HCT116 (cell line): Measurements from ENCODE around the gene LDHAL6B. TPM values are rescaled to one million over a fixed set of nuclear protein-coding genes. Genes with fewer than 3 reads are reported as not detected.

Experiments
- ATAC-seq: fragments of 200-7000 bp; cut with Tn5 transposase; 2 replicates; pipeline ENCODE4 v1.9.1; 2020; ENCODE audit warnings: mild to moderate bottlenecking, moderate library complexity
- BruUV-seq: library from RNA; stranded (reverse); fragments of 400-500 nt; replicated peaks from 2 replicates; lab custom pipeline; 2021; lab: Mats Ljungman, UMichigan
- CTCF ChIA-PET: fragments of 300-600 bp; sonication (Branson Sonifier 250); formaldehyde crosslinking; loops from one replicate; lab custom pipeline; 2021; ENCODE audit warnings: antibody characterized with exemption; lab: Charles Lee
- POLR2A ChIA-PET: fragments of 300-600, 350-600 bp; sonication (Branson Sonifier 250); formaldehyde crosslinking; loops from one replicate; lab custom pipeline; 2021; ENCODE audit warnings: antibody characterized with exemption; lab: Charles Lee
- RAD21 ChIA-PET, 2 experiments: fragments of 300-600 bp; sonication (Branson Sonifier 250); formaldehyde crosslinking; loops; one replicate each; lab custom pipeline; 2023; ENCODE audit warnings: low total read pairs in 2 of 2; ENCODE audit not compliant: uncharacterized antibody in 2 of 2, unreplicated experiment in 2 of 2, low non-redundant PET in 1 of 2; lab: Charles Lee
- DNase-seq: peaks from one replicate; pipeline ENCODE4 v3.0.0-alpha.2; 2010; ENCODE audit warnings: low read depth, low spot score
- H2AFZ ChIP-seq: fragments of 200-600 bp; shearing (Covaris generic), sonication (generic); 2 replicates; pipeline ENCODE4 v1.6.1; 2017; ENCODE audit warnings: low read depth, mixed run types, mixed read lengths, antibody characterized with exemption, low read length; ENCODE audit not compliant: poor library complexity, severe bottlenecking
- H3K27ac ChIP-seq: 2 replicates; pipeline ENCODE4 v1.5.1; 2012; ENCODE audit warnings: low read depth, low read length
- H3K27me3 ChIP-seq: fragments of 200-600 bp; sonication (generic); 2 replicates; pipeline ENCODE4 v1.6.1; 2016; ENCODE audit warnings: mixed run types, low read length, mixed read lengths; ENCODE audit not compliant: insufficient read depth
- H3K36me3 ChIP-seq, 2 experiments: fragments of 200-500 bp in 1 of 2; fragments of 200-600 bp in 1 of 2; sonication (Bioruptor generic) in 1 of 2; sonication (generic) in 1 of 2; 2 replicates each; pipeline versions ENCODE4 v1.5.1 to v1.6.1; 2014 to 2016; ENCODE audit warnings: low read length in 2 of 2, inconsistent platforms in 1 of 2, mixed read lengths in 1 of 2, mixed run types in 1 of 2; ENCODE audit not compliant: insufficient read depth in 2 of 2, control insufficient read depth in 1 of 2
- H3K4me1 ChIP-seq, 2 experiments: fragments of 200-600 bp in 1 of 2; sonication (generic) in 1 of 2; 2 replicates each; pipeline versions ENCODE4 v1.5.1 to v1.6.1; 2012 to 2017; ENCODE audit warnings: low read length in 2 of 2, inconsistent platforms in 1 of 2, mild to moderate bottlenecking in 1 of 2, mixed read lengths in 1 of 2, mixed run types in 1 of 2, moderate library complexity in 1 of 2; ENCODE audit not compliant: insufficient read depth in 2 of 2, control insufficient read depth in 1 of 2
- H3K4me2 ChIP-seq: fragments of 200-600 bp; sonication (generic); 2 replicates; pipeline ENCODE4 v1.6.1; 2017; ENCODE audit warnings: mixed run types, low read length, mixed read lengths
- H3K4me3 ChIP-seq, 2 experiments: fragments of 200-600 bp in 1 of 2; sonication (generic) in 1 of 2; replicated peaks in 1 of 2; 2 replicates each; pipeline ENCODE4 v1.5.1; 2011 to 2016; ENCODE audit warnings: low read length in 2 of 2, control low read depth in 1 of 2, low read depth in 1 of 2, mild to moderate bottlenecking in 1 of 2, mixed read lengths in 1 of 2, mixed run types in 1 of 2
- H3K79me2 ChIP-seq: fragments of 200-600 bp; sonication (generic); 2 replicates; pipeline ENCODE4 v1.6.1; 2017; ENCODE audit warnings: mild to moderate bottlenecking, mixed run types, low read length, moderate library complexity, mixed read lengths; ENCODE audit not compliant: insufficient read depth
- H3K9ac ChIP-seq: fragments of 200-600 bp; sonication (generic); 2 replicates; pipeline ENCODE4 v1.6.1; 2016; ENCODE audit warnings: low read length, mixed read lengths
- H3K9me2 ChIP-seq: fragments of 200-600 bp; sonication (generic), shearing (Covaris generic); 2 replicates; pipeline ENCODE4 v1.6.1; 2017; ENCODE audit warnings: mixed run types, mild to moderate bottlenecking, moderate library complexity; ENCODE audit not compliant: insufficient read depth
- H3K9me3 ChIP-seq, 2 experiments: fragments of 200-500 bp in 1 of 2; fragments of 200-600 bp in 1 of 2; sonication (Bioruptor generic) in 1 of 2; sonication (generic) in 1 of 2; 2 replicates each; pipeline ENCODE4 v1.6.1; 2014 to 2017; ENCODE audit warnings: low read length in 2 of 2, mixed read lengths in 2 of 2, inconsistent platforms in 1 of 2, low read depth in 1 of 2, mild to moderate bottlenecking in 1 of 2, mixed run types in 1 of 2, moderate library complexity in 1 of 2; ENCODE audit not compliant: control insufficient read depth in 1 of 2, insufficient read depth in 1 of 2
- H4K20me1 ChIP-seq: fragments of 200-600 bp; sonication (generic), shearing (Covaris generic); 2 replicates; pipeline ENCODE4 v1.6.1; 2017; ENCODE audit warnings: mixed run types, mild to moderate bottlenecking, moderate library complexity; ENCODE audit not compliant: insufficient read depth
- ATF3 ChIP-seq: IDR thresholded peaks from 2 replicates; pipeline ENCODE4 v1.6.1; 2012
- CTCF ChIP-seq, 3 experiments: fragments of 200-600 bp in 1 of 3; sonication (generic) in 1 of 3; IDR thresholded peaks in 2 of 3; conservative IDR thresholded peaks in 1 of 3; 2 replicates each; pipeline ENCODE4 v1.5.1; 2012 to 2017; ENCODE audit warnings: low read depth in 2 of 3, low read length in 2 of 3, antibody characterized with exemption in 1 of 3, borderline replicate concordance in 1 of 3, control low read depth in 1 of 3, mild to moderate bottlenecking in 1 of 3, mixed read lengths in 1 of 3, mixed run types in 1 of 3, moderate library complexity in 1 of 3; ENCODE audit not compliant: insufficient read depth in 1 of 3
- EGR1 ChIP-seq: IDR thresholded peaks from 2 replicates; pipeline ENCODE4 v1.6.1; 2012; ENCODE audit warnings: low read depth
- ELF1 ChIP-seq: IDR thresholded peaks from 2 replicates; pipeline ENCODE4 v1.6.1; 2012; ENCODE audit warnings: low read depth, borderline replicate concordance
- FOSL1 ChIP-seq: IDR thresholded peaks from 2 replicates; pipeline ENCODE4 v1.6.1; 2012; ENCODE audit warnings: low read depth
- JUND ChIP-seq: IDR thresholded peaks from 2 replicates; pipeline ENCODE4 v1.6.1; 2012
- MAX ChIP-seq: IDR thresholded peaks from 2 replicates; pipeline ENCODE4 v1.6.1; 2012
- POLR2A ChIP-seq: IDR thresholded peaks from 2 replicates; pipeline ENCODE4 v1.7.0; 2011; ENCODE audit warnings: borderline replicate concordance; ENCODE audit not compliant: insufficient read depth, insufficient read length; ENCODE audit errors: extremely low read depth
- RAD21 ChIP-seq: IDR thresholded peaks from 2 replicates; pipeline ENCODE4 v1.6.1; 2012; ENCODE audit warnings: low read depth, mild to moderate bottlenecking
- SRF ChIP-seq: IDR thresholded peaks from 2 replicates; pipeline ENCODE4 v1.6.1; 2012; ENCODE audit warnings: low read depth
- YY1 ChIP-seq: IDR thresholded peaks from 2 replicates; pipeline ENCODE4 v1.6.1; 2011; ENCODE audit warnings: low read length, low read depth, moderate library complexity, mild to moderate bottlenecking; ENCODE audit not compliant: insufficient replicate concordance; ENCODE audit errors: extremely low read depth
- ZFX ChIP-seq: fragments of 450-650 bp; IDR thresholded peaks from 2 replicates; pipeline ENCODE4 v1.6.1; 2017
- ZNF274 ChIP-seq: fragments of 200-500 bp; sonication (Bioruptor generic); IDR thresholded peaks from 2 replicates; pipeline ENCODE4 v1.6.1; 2014; ENCODE audit warnings: mild to moderate bottlenecking, low read depth, low read length, inconsistent platforms
- intact Hi-C: fragments of 100-400 bp; cut with micrococcal nuclease; formaldehyde crosslinking; loops from 2 replicates; pipeline ENCODE4 v1.10.0; 2022
- total RNA-seq: library from RNA; stranded (reverse); gene quantifications from one replicate; pipeline ENCODE4 v1.2.1, GENCODE V29; 2021; ENCODE audit not compliant: unreplicated experiment

Gene LDHAL6B
- total RNA-seq, 1 experiment from 2014 or later, result not detected

- no peaks in the 10 kb centered on the region for H3K79me2 ChIP-seq
- H3K4me3 ChIP-seq, result no peak overlapping the region
- no peak for TF ChIP-seq MAX
- TF ChIP-seq EGR1, result no peak
- no peak for TF ChIP-seq ZFX
- no peak for TF ChIP-seq JUND
- no peak for TF ChIP-seq ZNF274
- TF ChIP-seq ATF3, result no peak
- TF ChIP-seq POLR2A, result no peak
- CTCF ChIA-PET, result no interaction called here
- DNase-seq, result no peak
- H3K9me2 ChIP-seq, result no peaks in the 10 kb centered on the region
- no peaks in the 10 kb centered on the region for H4K20me1 ChIP-seq
- intact Hi-C loops, result no loop called here
- no peaks in the 10 kb centered on the region for H3K9me3 ChIP-seq
- ATAC-seq, result no peak
- no peak overlapping the region for H3K9ac ChIP-seq
- H3K4me1 ChIP-seq, result no peaks in the 10 kb centered on the region
- peaks cover 7 to 18% of the 10 kb centered on the region in 2 experiments; a peak in 3 of 4 replicates for H3K36me3 ChIP-seq
- H3K27me3 ChIP-seq, result no peaks in the 10 kb centered on the region
- no peak overlapping the region for H2AFZ ChIP-seq
- no TSS peak for BruUV-seq
- no peak overlapping the region for H3K4me2 ChIP-seq
- H3K27ac ChIP-seq, result no peak overlapping the region
- RAD21 ChIA-PET, result no interaction called here
- POLR2A ChIA-PET, result no interaction called here
These were observed 16.4 kb downstream of the LDHAL6B start for GRCh38 chr15:59222906-59223550.

- RAD21 ChIA-PET, result no interaction called here
- no peak overlapping the region for H3K4me2 ChIP-seq
These were observed 17.1 kb downstream of the LDHAL6B start for GRCh38 chr15:59223736-59224135.

More at GRCh38 chr15:59223736-59224135, 17.1 kb downstream of the LDHAL6B start:
- DNase-seq (no peak), ATAC-seq (no peak)
- Histone ChIP-seq H3K9me2 (no peaks in the 10 kb centered on the region), H3K9me3 (no peaks in the 10 kb centered on the region), H3K36me3 (peaks cover 7 to 17% of the 10 kb centered on the region in 2 experiments; a peak in 3 of 4 replicates), H2AFZ (no peak overlapping the region), H3K27ac (no peak overlapping the region), H3K9ac (no peak overlapping the region), H3K79me2 (no peaks in the 10 kb centered on the region), H3K4me3 (no peak overlapping the region), H3K27me3 (no peaks in the 10 kb centered on the region), H3K4me1 (no peaks in the 10 kb centered on the region), H4K20me1 (no peaks in the 10 kb centered on the region)
- ChIA-PET CTCF (interaction anchor here (1.7 kb wide), 1 partner anchor 24 kb away, joined by 8 read pairs; no protein-coding TSS in a partner anchor), POLR2A (no interaction called here)
- TF ChIP-seq ATF3 (no peak), FOSL1 (no peak), MAX (no peak), SRF (no peak), RAD21 (no peak), ELF1 (no peak), ZNF274 (no peak), YY1 (no peak), CTCF (IDR thresholded peaks at IDR 0.05 in 2 of 3, conservative IDR thresholded peaks at IDR 0.05 in 1 of 3; ENCODE audit: borderline replicate concordance in 1 of 3, insufficient read depth in 1 of 3, low read depth in 2 of 3, low read length in 2 of 3) (no peak)
- no TSS peak for BruUV-seq
- intact Hi-C loops, result no loop called here
